GM18867 (cell line): Measurements from ENCODE around the gene PCDHB16.
"Not testable (repeated sequence)": the region's sequence is repeated elsewhere in the genome, so short reads cannot be mapped to it uniquely, and the experiment has no call there.

Experiments
- ATAC-seq: cut with Tn5 transposase; IDR thresholded peaks from one replicate; pipeline ENCODE4 v1.9.1; 2021; ENCODE audit warnings: mild to moderate bottlenecking, moderate library complexity; ENCODE audit not compliant: unreplicated experiment

PCDHB16 gene

GRCh38 chr5:141182248-141182647 is at the start of gene PCDHB16:
TSS of gene PCDHB16 (plus strand) at chr5:141182387. CDS start at chr5:141182560, 173 bp downstream.
- ATAC-seq: no peak

GRCh38 chr5:141135030-141135717 is 47.0 kb upstream of the PCDHB16 start, which contains the start of gene PCDHB5:
TSS of gene PCDHB5 (plus strand) at chr5:141135206. CDS start at chr5:141135435, 229 bp downstream.
- no peak for ATAC-seq

- ATAC-seq: no peak
Measured at GRCh38 chr5:141135718-141136266, 46.4 kb upstream of the PCDHB16 start.

- ATAC-seq: not testable (repeated sequence)
Measured at GRCh38 chr5:141137346-141137745, 44.8 kb upstream of the PCDHB16 start.

- no peak for ATAC-seq
Measured at GRCh38 chr5:141149812-141150211, 32.4 kb upstream of the PCDHB16 start, which contains the start of gene PCDHB6. TSS of gene PCDHB6 (plus strand) at chr5:141150057. CDS start at chr5:141150258, 201 bp downstream.

- ATAC-seq: no peak
Measured at GRCh38 chr5:141150224-141150992, 31.8 kb upstream of the PCDHB16 start.

- no peak for ATAC-seq
Measured at GRCh38 chr5:141150993-141151325, 31.2 kb upstream of the PCDHB16 start.

GRCh38 chr5:141151632-141152031 is 30.6 kb upstream of the PCDHB16 start:
- not testable (repeated sequence) for ATAC-seq

GRCh38 chr5:141152096-141152495 is 30.1 kb upstream of the PCDHB16 start:
- ATAC-seq: not testable (repeated sequence)

- no peak for ATAC-seq
Measured at GRCh38 chr5:141155540-141156374, 26.4 kb upstream of the PCDHB16 start.

- not testable (repeated sequence) for ATAC-seq
Measured at GRCh38 chr5:141157356-141157755, 24.8 kb upstream of the PCDHB16 start.

- not testable (repeated sequence) for ATAC-seq
Measured at GRCh38 chr5:141157901-141158300, 24.3 kb upstream of the PCDHB16 start.

- no peak for ATAC-seq
Measured at GRCh38 chr5:141172381-141173204, 9.6 kb upstream of the PCDHB16 start, which contains the start of gene PCDHB7. TSS of gene PCDHB7 (plus strand) at chr5:141172644. CDS start at chr5:141172836, 192 bp downstream.

GRCh38 chr5:141174291-141175104 is 7.7 kb upstream of the PCDHB16 start:
- ATAC-seq: not testable (repeated sequence)

- ATAC-seq: no peak
Measured at GRCh38 chr5:141175933-141176332, 6.3 kb upstream of the PCDHB16 start.

GRCh38 chr5:141177577-141178191 is 4.5 kb upstream of the PCDHB16 start, which contains the start of gene PCDHB8:
TSS of gene PCDHB8 (plus strand) at chr5:141177790. CDS start at chr5:141178035, 245 bp downstream.
- ATAC-seq: not testable (repeated sequence)

- not testable (repeated sequence) for ATAC-seq
Measured at GRCh38 chr5:141179371-141179770, 2.8 kb upstream of the PCDHB16 start.

- ATAC-seq: not testable (repeated sequence)
Measured at GRCh38 chr5:141179876-141180275, 2.3 kb upstream of the PCDHB16 start.
